Measurements from ENCODE around the gene CDC37L1.
"Not testable (repeated sequence)": the region's sequence is repeated elsewhere in the genome, so short reads cannot be mapped to it uniquely, and the experiment has no call there.

Gene CDC37L1

GRCh38 chr9:4679268-4680172 lies at the start of gene CDC37L1:
Gene CDC37L1, plus strand, starts transcription at chr9:4679569. Its CDS starts 199 bp downstream, at chr9:4679768.
- peak; percentile 98 for DNase-seq (ENCODE audit: low read depth)

GRCh38 chr9:4630836-4631235 lies 48.5 kb upstream of the CDC37L1 start:
- DNase-seq (ENCODE audit: low read depth): no peak

GRCh38 chr9:4638968-4639367 lies 40.4 kb upstream of the CDC37L1 start:
- DNase-seq (ENCODE audit: low read depth): no peak

GRCh38 chr9:4639420-4639819 lies 39.9 kb upstream of the CDC37L1 start:
- no peak for DNase-seq (ENCODE audit: low read depth)

GRCh38 chr9:4640027-4640426 lies 39.3 kb upstream of the CDC37L1 start:
- DNase-seq (ENCODE audit: low read depth): peak; percentile 12

- no peak for DNase-seq (ENCODE audit: low read depth)
Measured at GRCh38 chr9:4642351-4642750, 37.0 kb upstream of the CDC37L1 start.

GRCh38 chr9:4654084-4654483 lies 25.3 kb upstream of the CDC37L1 start:
- DNase-seq (ENCODE audit: low read depth): no peak

- DNase-seq (ENCODE audit: low read depth): no peak
Measured at GRCh38 chr9:4654538-4654937, 24.8 kb upstream of the CDC37L1 start.

GRCh38 chr9:4656196-4656595 lies 23.2 kb upstream of the CDC37L1 start:
- DNase-seq (ENCODE audit: low read depth): not testable (repeated sequence)

GRCh38 chr9:4656621-4657020 lies 22.7 kb upstream of the CDC37L1 start:
- DNase-seq (ENCODE audit: low read depth): no peak

- DNase-seq (ENCODE audit: low read depth): no peak
Measured at GRCh38 chr9:4657426-4658159, 21.8 kb upstream of the CDC37L1 start.

- DNase-seq (ENCODE audit: low read depth): not testable (repeated sequence)
Measured at GRCh38 chr9:4660665-4661064, 18.7 kb upstream of the CDC37L1 start.

- no peak for DNase-seq (ENCODE audit: low read depth)
Measured at GRCh38 chr9:4661165-4661564, 18.2 kb upstream of the CDC37L1 start.

GRCh38 chr9:4661611-4662010 lies 17.8 kb upstream of the CDC37L1 start:
- DNase-seq (ENCODE audit: low read depth): no peak

- peak; percentile 60 for DNase-seq (ENCODE audit: low read depth)
Measured at GRCh38 chr9:4662108-4662988, 17.0 kb upstream of the CDC37L1 start, which contains the start of gene PLPP6. Gene PLPP6, plus strand, starts transcription at chr9:4662294. Its CDS starts 82 bp downstream, at chr9:4662376.

- DNase-seq (ENCODE audit: low read depth): no peak
Measured at GRCh38 chr9:4662989-4663792, 16.2 kb upstream of the CDC37L1 start.

- DNase-seq (ENCODE audit: low read depth): no peak
Measured at GRCh38 chr9:4663956-4664355, 15.4 kb upstream of the CDC37L1 start.

- no peak for DNase-seq (ENCODE audit: low read depth)
Measured at GRCh38 chr9:4665357-4665756, 14.0 kb upstream of the CDC37L1 start.

- DNase-seq (ENCODE audit: low read depth): no peak
Measured at GRCh38 chr9:4666042-4666699, 13.2 kb upstream of the CDC37L1 start, which contains the start of gene SPATA6L. Gene SPATA6L, minus strand, starts transcription at chr9:4666480. Its CDS starts 230 bp downstream, at chr9:4666250.

- no peak for DNase-seq (ENCODE audit: low read depth)
Measured at GRCh38 chr9:4667681-4668080, 11.7 kb upstream of the CDC37L1 start.
